Measurements from ENCODE around the gene LIPT2.

Gene LIPT2

DNA sequence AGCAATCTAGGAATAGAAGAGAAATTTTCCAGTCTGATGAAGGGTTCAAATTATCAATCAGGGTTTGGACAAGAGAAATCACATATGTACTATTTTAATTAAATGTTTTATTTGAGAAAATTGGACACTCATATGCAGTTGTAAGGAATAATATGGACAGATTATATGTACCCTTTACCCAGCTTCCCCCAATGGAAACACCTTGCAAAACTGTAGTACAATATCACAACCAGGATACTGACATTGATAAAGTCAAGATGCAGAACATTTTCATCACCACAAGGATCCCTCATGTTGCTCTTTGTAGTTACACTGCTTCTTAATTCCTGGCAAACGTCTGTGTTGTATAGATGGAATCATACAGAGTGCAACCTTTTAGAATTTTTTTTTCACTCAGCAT lies 1.4 kb upstream of the LIPT2 start:
- Histone ChIP-seq H3K27ac (ENCODE audit: low read depth, low read length) (no peak overlapping the region), H3K4me3 (ENCODE audit: low read depth, low read length) (no peak overlapping the region), H3K9me3 (ENCODE audit: control insufficient read depth, insufficient read depth, low read depth, low read length) (peaks cover 6% of the 10 kb centered on the region), H3K36me3 (ENCODE audit: control insufficient read depth, insufficient read depth, low read length) (no peaks in the 10 kb centered on the region; the same call in 1 of the 2 replicates), H3K4me1 (ENCODE audit: control insufficient read depth, insufficient read depth, low read length) (peaks cover 5% of the 10 kb centered on the region), H3K9ac (ENCODE audit: low read length) (no peak overlapping the region), H3K27me3 (ENCODE audit: control insufficient read depth, insufficient read depth, low read length) (no peaks in the 10 kb centered on the region)

DNA sequence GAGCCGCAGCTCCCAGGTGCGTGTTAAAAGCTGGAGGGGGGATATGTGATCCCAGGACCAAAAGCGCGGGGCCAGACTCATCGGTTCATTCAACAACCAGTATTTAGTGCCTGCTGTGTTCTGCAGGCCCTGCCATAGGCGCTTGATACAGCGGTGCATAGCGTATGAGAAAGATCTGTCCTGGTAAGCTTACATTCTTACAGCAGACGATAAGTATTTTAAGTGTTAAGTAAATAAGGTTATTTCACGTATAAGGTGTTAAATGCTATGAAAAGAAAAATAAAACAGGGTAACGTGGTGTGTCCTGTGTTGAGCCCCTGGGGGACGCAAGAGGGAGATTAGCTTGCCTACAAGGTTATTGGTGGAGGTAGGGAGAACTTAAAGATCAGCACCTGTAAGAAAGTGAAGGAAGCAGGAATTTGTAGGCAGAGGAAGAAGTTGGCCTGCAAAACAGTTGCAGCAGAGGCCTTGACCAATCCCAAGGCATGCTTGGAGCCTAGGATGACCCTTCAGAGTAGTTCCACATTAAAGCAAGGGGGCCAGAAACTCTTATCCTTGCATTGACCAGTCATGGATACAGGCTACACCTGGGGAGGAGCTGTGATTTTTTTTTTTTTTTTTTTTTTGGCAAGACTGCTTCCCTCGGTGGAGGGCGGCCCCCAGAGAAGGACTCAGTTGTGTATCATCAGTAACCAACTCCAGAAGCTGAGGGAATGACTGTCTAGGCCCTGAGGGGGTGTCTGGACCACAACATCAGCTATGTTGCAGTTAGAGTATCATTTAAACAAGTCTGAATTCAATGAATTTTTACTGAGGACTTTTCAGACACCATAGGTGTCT lies 487 bp upstream of the LIPT2 start:
- Histone ChIP-seq H3K9ac (ENCODE audit: low read length) (peak overlapping the region; percentile 55), H3K4me1 (ENCODE audit: control insufficient read depth, insufficient read depth, low read length) (peaks cover 5% of the 10 kb centered on the region), H3K36me3 (ENCODE audit: control insufficient read depth, insufficient read depth, low read length) (no peaks in the 10 kb centered on the region; the same call in 1 of the 2 replicates), H3K4me3 (ENCODE audit: low read depth, low read length) (peak overlapping the region; percentile 88), H3K27ac (ENCODE audit: low read depth, low read length) (peak overlapping the region; percentile 98; the same call in 1 of the 2 replicates), H3K27me3 (ENCODE audit: control insufficient read depth, insufficient read depth, low read length) (no peaks in the 10 kb centered on the region), H3K9me3 (ENCODE audit: control insufficient read depth, insufficient read depth, low read depth, low read length) (peaks cover 6% of the 10 kb centered on the region)

DNA sequence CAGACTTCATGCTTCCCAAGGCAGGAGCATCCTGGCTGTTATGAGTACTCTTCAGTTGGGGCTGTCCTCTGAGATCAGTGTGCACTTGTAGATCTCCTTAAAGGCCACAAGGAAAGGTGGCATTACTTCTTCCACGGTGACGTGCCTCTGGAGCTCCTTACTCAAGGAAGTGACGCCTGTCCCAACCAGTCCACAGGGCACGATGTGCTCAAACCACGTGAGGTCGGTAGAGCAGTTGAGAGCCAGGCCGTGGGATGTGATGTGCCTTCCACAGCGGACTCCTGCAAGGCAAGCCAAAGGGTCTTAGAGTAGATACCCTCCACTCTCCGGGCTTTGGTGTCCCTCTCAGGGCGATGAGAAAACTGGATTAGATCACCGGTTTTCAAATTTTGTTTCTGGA lies 1.4 kb downstream of the LIPT2 start:
- H3K36me3 ChIP-seq (ENCODE audit: control insufficient read depth, insufficient read depth, low read length), result no peaks in the 10 kb centered on the region; the same call in 1 of the 2 replicates

DNA sequence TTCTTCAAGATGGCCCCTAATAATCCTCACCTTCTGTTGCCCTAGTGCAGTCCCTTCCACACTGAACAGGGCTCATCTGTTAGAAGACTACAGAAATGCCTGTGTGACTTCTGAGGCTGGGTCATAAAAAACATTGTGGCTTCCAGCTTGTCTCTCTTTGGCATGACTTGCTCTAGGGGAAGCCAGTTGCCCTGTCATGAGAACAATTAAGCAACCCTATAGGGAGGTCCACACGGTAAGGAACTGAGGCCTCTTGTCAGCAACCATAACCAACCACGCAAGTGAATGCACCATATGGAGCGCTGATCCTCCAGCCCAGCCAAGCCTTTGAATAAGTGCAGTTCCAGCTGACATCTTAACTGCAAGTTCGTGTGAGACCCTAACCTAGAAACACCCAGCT lies 2.6 kb downstream of the LIPT2 start:
- Histone ChIP-seq H3K27me3 (ENCODE audit: control insufficient read depth, insufficient read depth, low read length) (no peaks in the 10 kb centered on the region), H3K36me3 (ENCODE audit: control insufficient read depth, insufficient read depth, low read length) (no peaks in the 10 kb centered on the region; the same call in 1 of the 2 replicates), H3K9ac (ENCODE audit: low read length) (no peak overlapping the region), H3K9me3 (ENCODE audit: control insufficient read depth, insufficient read depth, low read depth, low read length) (no peaks in the 10 kb centered on the region), H3K4me1 (ENCODE audit: control insufficient read depth, insufficient read depth, low read length) (peaks cover 5% of the 10 kb centered on the region), H3K4me3 (ENCODE audit: low read depth, low read length) (no peak overlapping the region), H3K27ac (ENCODE audit: low read depth, low read length) (no peak overlapping the region)

More for the DNA sequence above, 1.4 kb downstream of the LIPT2 start:
- Histone ChIP-seq H3K27me3 (ENCODE audit: control insufficient read depth, insufficient read depth, low read length) (no peaks in the 10 kb centered on the region), H3K9me3 (ENCODE audit: control insufficient read depth, insufficient read depth, low read depth, low read length) (peaks cover 5% of the 10 kb centered on the region), H3K27ac (ENCODE audit: low read depth, low read length) (peak overlapping the region; percentile 56; the same call in 1 of the 2 replicates), H3K4me3 (ENCODE audit: low read depth, low read length) (peak overlapping the region; percentile 21; the same call in 1 of the 2 replicates), H3K9ac (ENCODE audit: low read length) (no peak overlapping the region), H3K4me1 (ENCODE audit: control insufficient read depth, insufficient read depth, low read length) (peaks cover 5% of the 10 kb centered on the region)

DNA sequence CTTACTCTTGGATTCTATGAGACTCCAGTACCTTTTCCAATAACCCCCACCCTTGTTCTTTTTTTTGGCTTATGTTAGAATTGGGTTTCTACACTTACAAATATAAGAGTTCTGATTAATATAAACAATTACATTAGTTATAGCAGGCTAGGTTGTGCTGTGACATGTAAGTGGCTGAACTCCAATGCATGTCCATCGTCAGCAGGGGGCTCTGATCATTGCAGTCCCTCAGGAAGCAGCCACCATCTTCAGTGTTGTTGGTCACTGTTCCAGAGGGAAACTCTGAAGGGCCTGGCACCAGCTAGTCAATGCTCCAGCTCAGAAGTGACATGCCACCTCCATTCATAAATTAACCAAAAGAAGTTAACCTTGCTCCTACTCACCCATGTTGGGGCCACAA lies 5.6 kb downstream of the LIPT2 start:
- H3K4me3 ChIP-seq (ENCODE audit: low read depth, low read length), result no peak overlapping the region
- peaks cover 2% of the 10 kb centered on the region; the same call in 1 of the 2 replicates for H3K4me1 ChIP-seq (ENCODE audit: control insufficient read depth, insufficient read depth, low read length)
- H3K9ac ChIP-seq (ENCODE audit: low read length), result no peak overlapping the region
- H3K27me3 ChIP-seq (ENCODE audit: control insufficient read depth, insufficient read depth, low read length), result no peaks in the 10 kb centered on the region
- no peaks in the 10 kb centered on the region; the same call in 1 of the 2 replicates for H3K36me3 ChIP-seq (ENCODE audit: control insufficient read depth, insufficient read depth, low read length)
- no peak overlapping the region for H3K27ac ChIP-seq (ENCODE audit: low read depth, low read length)
- no peaks in the 10 kb centered on the region for H3K9me3 ChIP-seq (ENCODE audit: control insufficient read depth, insufficient read depth, low read depth, low read length)

DNA sequence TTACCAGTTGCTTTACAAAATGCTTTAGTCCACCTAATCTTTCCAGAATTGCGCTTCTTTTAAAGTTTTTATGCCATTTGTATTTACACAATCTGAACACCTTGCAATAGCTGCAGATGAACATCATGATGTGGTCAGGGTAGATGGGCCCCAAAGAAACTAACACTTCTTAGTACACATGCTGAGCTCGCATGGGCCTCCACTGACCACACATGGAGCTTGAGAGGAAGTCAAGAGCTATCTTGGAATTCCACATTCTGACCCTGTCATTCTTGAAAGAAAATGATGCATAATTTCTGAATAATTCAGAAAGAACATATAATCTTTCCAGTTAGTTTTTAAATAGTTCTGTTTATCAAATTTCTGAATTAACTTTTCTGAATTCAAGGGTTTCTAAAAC lies 7.7 kb downstream of the LIPT2 start:
- Histone ChIP-seq H3K9me3 (ENCODE audit: control insufficient read depth, insufficient read depth, low read depth, low read length) (no peaks in the 10 kb centered on the region), H3K4me3 (ENCODE audit: low read depth, low read length) (no peak overlapping the region), H3K9ac (ENCODE audit: low read length) (no peak overlapping the region), H3K4me1 (ENCODE audit: control insufficient read depth, insufficient read depth, low read length) (peaks cover 2% of the 10 kb centered on the region; the same call in 1 of the 2 replicates), H3K27me3 (ENCODE audit: control insufficient read depth, insufficient read depth, low read length) (no peaks in the 10 kb centered on the region), H3K27ac (ENCODE audit: low read depth, low read length) (no peak overlapping the region), H3K36me3 (ENCODE audit: control insufficient read depth, insufficient read depth, low read length) (no peaks in the 10 kb centered on the region)

DNA sequence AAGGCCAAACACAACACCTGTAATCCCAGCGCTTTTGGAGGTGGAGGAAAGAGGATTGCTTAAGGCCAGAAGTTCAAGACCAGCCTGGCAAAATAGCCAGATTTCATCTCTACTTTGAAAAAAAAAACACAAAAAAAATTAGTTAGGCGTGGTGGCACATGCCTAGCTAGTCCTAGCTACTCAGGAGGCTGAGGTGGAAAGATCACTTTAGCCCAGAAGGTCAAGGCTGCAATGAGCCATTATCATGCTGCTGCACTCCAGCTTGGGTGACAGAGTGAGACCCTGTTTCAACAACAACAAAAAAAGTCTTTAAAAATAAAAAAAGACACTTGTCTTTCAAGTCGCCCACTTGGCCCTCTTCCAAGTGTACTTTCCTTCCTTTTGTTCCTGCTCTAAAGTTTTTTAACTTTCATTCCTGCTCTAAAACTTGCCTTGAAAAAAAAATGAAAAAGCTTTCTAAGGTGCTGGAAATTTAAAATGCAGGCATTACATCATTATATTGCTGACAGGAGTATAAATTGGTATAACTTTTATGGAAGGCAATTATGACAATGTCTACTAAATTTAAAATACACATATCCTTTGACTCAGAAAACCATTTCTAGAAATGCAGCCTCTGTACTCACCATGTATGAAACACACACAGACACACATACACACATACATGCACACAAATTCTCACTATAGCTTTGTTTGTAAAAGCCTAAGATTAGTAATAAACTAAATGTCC lies 12.7 kb downstream of the LIPT2 start:
- H3K36me3 ChIP-seq (ENCODE audit: control insufficient read depth, insufficient read depth, low read length), result no peaks in the 10 kb centered on the region
- H3K4me1 ChIP-seq (ENCODE audit: control insufficient read depth, insufficient read depth, low read length), result peaks cover 1% of the 10 kb centered on the region; the same call in 1 of the 2 replicates
- no peaks in the 10 kb centered on the region for H3K9me3 ChIP-seq (ENCODE audit: control insufficient read depth, insufficient read depth, low read depth, low read length)
- H3K9ac ChIP-seq (ENCODE audit: low read length), result no peak overlapping the region
- H3K27me3 ChIP-seq (ENCODE audit: control insufficient read depth, insufficient read depth, low read length), result no peaks in the 10 kb centered on the region
- no peak overlapping the region for H3K4me3 ChIP-seq (ENCODE audit: low read depth, low read length)
- no peak overlapping the region for H3K27ac ChIP-seq (ENCODE audit: low read depth, low read length)

DNA sequence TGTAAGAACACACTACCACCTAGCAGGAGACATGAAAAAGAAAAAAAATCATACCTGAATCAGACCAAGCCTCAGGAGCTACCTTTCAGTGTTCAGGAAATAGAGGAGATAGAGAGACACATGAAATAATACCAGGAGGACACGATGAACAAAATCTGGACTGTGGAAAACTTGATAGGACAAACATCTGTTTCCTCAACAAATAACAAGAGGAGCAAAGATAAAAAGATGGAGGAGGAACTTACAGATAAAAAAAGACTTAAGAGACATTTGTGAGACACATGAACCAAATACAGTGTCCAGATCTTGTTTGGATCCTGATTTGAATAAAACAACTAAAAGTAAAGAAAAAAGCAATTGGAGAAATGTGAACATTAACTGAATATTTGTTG lies 13.8 kb downstream of the LIPT2 start:
- no peaks in the 10 kb centered on the region for H3K27me3 ChIP-seq (ENCODE audit: control insufficient read depth, insufficient read depth, low read length)
- H3K4me3 ChIP-seq (ENCODE audit: low read depth, low read length), result no peak overlapping the region
- H3K36me3 ChIP-seq (ENCODE audit: control insufficient read depth, insufficient read depth, low read length), result no peaks in the 10 kb centered on the region
- H3K4me1 ChIP-seq (ENCODE audit: control insufficient read depth, insufficient read depth, low read length), result no peaks in the 10 kb centered on the region
- H3K9me3 ChIP-seq (ENCODE audit: control insufficient read depth, insufficient read depth, low read depth, low read length), result no peaks in the 10 kb centered on the region
- no peak overlapping the region for H3K27ac ChIP-seq (ENCODE audit: low read depth, low read length)
- H3K9ac ChIP-seq (ENCODE audit: low read length), result no peak overlapping the region

DNA sequence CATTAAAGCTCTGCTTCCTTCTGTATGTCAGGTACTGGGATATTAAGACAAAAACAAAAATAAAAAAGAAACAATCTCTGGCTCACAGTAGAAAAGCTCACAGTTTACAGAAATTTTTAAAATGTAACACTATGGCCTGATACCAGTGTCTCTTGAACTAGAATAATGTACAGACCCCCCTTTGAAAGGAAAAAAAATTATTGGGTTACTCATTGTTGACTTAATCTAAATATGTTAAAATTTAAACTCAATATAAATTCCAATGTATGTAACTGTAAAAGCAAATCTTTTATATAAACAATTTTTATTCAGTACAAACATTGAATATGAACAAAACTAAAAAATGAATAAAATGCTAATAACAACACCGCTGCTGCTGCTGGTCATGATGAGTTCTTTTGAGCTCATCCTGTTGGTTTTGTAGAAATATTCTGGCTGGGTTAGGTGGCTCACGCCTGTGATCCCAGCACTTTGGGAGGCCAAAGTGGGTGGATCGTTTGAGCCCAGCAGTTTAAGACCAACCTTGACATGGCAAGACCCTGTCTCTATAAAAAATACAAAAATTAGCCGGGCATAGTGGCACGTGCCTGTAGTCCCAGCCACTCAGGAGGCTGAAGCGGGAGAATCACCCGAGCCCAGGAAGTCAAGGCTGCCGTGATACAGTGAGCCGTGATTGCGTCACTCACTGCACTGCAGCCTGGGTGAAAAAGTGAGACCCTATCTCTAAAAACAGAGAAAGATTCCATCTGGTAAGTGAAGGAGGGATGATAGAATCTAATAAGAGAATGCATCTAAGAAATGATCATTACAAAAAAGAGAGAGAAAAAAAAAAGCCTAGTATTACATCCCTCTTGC lies 14.4 kb downstream of the LIPT2 start:
- Histone ChIP-seq H3K36me3 (ENCODE audit: control insufficient read depth, insufficient read depth, low read length) (no peaks in the 10 kb centered on the region), H3K9me3 (ENCODE audit: control insufficient read depth, insufficient read depth, low read depth, low read length) (no peaks in the 10 kb centered on the region), H3K9ac (ENCODE audit: low read length) (no peak overlapping the region), H3K4me1 (ENCODE audit: control insufficient read depth, insufficient read depth, low read length) (no peaks in the 10 kb centered on the region; the same call in 1 of the 2 replicates), H3K27me3 (ENCODE audit: control insufficient read depth, insufficient read depth, low read length) (no peaks in the 10 kb centered on the region), H3K27ac (ENCODE audit: low read depth, low read length) (no peak overlapping the region), H3K4me3 (ENCODE audit: low read depth, low read length) (no peak overlapping the region)

DNA sequence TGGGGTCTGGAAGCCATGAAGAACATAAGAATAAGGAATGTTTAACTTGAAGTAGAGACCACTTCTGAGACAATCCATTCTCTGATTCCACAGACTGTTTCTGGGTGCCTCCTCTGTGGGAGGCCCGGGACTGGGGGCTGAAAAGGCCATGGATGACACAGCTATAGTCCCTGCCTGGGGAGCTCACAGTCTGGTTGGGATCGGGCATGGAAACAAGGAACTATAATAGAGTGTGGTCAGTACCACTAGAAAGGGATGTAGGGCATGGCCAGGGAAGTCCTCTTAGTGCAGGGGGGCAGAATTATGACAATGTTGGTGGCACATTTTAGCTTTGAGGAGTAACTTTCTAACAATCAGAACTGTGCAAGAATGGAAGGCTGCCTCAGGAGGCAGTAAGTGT lies 17.0 kb downstream of the LIPT2 start:
- Histone ChIP-seq H3K36me3 (ENCODE audit: control insufficient read depth, insufficient read depth, low read length) (no peaks in the 10 kb centered on the region), H3K9ac (ENCODE audit: low read length) (no peak overlapping the region), H3K27me3 (ENCODE audit: control insufficient read depth, insufficient read depth, low read length) (no peaks in the 10 kb centered on the region), H3K4me3 (ENCODE audit: low read depth, low read length) (no peak overlapping the region), H3K4me1 (ENCODE audit: control insufficient read depth, insufficient read depth, low read length) (no peaks in the 10 kb centered on the region; the same call in 1 of the 2 replicates), H3K9me3 (ENCODE audit: control insufficient read depth, insufficient read depth, low read depth, low read length) (no peaks in the 10 kb centered on the region), H3K27ac (ENCODE audit: low read depth, low read length) (no peak overlapping the region)

All from HUES6 (cell line).